ENCODE data around the gene SOS1. TPM values are rescaled to one million over a fixed set of nuclear protein-coding genes. Genes with fewer than 3 reads are reported as not detected.
"Not testable (repeated sequence)": the region's sequence is repeated elsewhere in the genome, so short reads cannot be mapped to it uniquely, and the experiment has no call there.

SOS1 gene
- total RNA-seq, 1 donor from 2014 or later, result 54.5 TPM

DNA sequence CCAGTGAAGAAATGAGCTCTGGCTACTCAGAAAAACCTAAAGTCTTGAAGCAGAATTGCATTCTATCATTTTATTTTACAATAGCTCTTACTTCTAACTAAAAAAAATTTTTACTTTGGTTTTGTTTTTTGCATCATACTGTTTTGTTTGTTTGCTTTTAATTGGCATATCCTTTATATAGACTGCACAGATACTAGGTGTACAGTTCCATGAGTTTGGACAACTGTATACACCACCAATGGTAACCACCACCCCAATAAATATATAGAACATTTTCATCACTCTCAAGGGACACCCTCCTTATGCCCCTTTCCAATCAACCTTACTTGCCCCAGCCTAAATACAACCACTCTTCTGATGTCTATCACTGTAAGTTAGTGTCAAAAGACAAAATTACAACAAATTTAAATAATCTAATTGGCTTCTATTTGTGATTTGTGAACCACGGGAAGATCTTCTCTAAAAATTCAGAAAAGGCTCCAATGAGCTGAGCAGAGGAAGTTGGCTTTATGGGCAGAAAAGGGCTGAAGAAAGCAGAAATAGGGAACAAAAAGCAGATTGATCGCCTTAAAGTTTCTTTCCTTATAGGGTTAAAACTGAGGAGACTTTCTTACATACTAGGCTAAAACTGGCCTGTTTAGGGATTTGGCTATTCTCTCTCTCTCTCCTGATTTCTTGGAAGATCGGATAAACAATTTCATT lies 22.2 kb upstream of the SOS1 start:
- H3K27me3 Mint-ChIP-seq (ENCODE audit: low read depth), result no peaks in the 10 kb centered on the region

DNA sequence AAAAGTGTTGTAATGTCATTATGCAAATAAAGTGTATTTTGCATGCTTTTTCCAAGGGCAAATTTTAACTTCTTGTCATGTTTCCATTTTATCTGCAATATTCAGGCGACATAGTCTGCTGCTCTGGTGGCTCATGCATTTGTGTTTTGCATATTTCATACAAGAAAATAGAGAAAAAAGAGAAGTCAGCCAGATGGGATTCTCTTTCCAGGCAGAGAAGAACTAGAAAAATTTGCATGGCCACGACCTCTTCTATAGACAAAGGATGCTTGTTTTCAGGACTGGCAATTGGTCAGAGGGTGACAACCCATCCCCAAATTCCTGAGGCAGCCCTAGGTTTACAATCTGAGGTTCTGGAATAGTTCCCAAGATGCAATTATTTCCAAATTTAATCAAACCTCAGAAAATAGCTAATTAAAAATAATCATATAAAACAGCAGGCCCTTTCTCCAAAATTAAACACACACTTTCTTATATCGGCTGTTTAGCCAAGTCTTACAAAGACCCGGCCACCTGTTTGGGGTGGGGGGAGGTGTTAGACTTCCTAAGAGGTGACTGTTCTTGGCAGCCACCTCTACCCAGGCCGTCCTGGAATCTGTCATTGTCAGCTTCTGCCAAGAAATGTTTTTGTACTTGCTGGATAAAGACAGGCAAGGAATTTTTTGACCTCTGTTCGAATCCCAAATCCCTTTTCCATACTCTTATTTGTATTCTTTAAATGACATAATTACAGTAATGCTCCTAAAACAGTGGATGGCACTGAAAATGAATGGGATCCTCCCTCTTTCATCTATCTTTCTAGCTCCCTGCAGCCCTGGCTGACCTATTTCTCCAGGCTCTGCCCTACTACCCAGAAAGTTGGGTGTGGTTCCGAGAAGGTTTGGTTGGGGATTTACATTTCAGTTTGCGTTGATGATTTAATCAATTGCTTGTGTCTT lies 20.8 kb upstream of the SOS1 start:
- no peak for DNase-seq (ENCODE audit: low spot score in 2 of 2, unreplicated experiment in 2 of 2)
- Mint-ChIP-seq H3K4me3 (no peak overlapping the region), H3K36me3 (no peaks in the 10 kb centered on the region), H3K9me3 (no peaks in the 10 kb centered on the region), H3K27ac (no peak overlapping the region), H3K27me3 (ENCODE audit: low read depth) (no peaks in the 10 kb centered on the region), H3K4me1 (peaks cover 25% of the 10 kb centered on the region)
- TF ChIP-seq, protein P1, sequence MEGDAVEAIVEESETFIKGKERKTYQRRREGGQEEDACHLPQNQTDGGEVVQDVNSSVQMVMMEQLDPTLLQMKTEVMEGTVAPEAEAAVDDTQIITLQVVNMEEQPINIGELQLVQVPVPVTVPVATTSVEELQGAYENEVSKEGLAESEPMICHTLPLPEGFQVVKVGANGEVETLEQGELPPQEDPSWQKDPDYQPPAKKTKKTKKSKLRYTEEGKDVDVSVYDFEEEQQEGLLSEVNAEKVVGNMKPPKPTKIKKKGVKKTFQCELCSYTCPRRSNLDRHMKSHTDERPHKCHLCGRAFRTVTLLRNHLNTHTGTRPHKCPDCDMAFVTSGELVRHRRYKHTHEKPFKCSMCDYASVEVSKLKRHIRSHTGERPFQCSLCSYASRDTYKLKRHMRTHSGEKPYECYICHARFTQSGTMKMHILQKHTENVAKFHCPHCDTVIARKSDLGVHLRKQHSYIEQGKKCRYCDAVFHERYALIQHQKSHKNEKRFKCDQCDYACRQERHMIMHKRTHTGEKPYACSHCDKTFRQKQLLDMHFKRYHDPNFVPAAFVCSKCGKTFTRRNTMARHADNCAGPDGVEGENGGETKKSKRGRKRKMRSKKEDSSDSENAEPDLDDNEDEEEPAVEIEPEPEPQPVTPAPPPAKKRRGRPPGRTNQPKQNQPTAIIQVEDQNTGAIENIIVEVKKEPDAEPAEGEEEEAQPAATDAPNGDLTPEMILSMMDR (IDR thresholded peaks at IDR 0.05; ENCODE audit: unreplicated experiment), result no peak

More for the DNA sequence above, 22.2 kb upstream of the SOS1 start:
- H3K27ac Mint-ChIP-seq, result no peak overlapping the region
- DNase-seq (ENCODE audit: low spot score in 2 of 2, unreplicated experiment in 2 of 2), result no peak
- H3K9me3 Mint-ChIP-seq, result no peaks in the 10 kb centered on the region
- H3K36me3 Mint-ChIP-seq, result no peaks in the 10 kb centered on the region
- peaks cover 25% of the 10 kb centered on the region for H3K4me1 Mint-ChIP-seq
- TF ChIP-seq, protein P1 (IDR thresholded peaks at IDR 0.05; ENCODE audit: unreplicated experiment), result no peak
- H3K4me3 Mint-ChIP-seq, result no peak overlapping the region

DNA sequence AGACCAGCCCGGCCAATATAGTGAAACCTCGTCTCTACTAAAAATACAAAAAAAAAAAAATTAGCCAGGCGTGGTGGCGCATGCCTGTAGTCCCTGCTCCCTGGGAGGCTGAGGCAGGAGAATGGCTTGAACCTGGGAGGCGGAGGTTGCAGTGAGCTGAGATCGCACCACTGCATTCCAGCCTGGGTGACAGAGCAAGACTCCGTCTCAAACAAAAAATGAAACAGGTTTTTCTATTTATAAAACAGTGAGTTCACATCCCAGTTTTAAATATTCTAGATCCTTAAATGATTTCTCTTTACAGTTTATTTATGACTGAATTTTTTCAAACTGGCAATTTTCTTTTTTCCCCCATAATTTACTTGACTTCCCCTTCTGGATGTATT lies 20.1 kb upstream of the SOS1 start:
- not testable (repeated sequence) for H3K27ac Mint-ChIP-seq; DNase-seq (ENCODE audit: low spot score in 2 of 2, unreplicated experiment in 2 of 2); H3K36me3 Mint-ChIP-seq; H3K27me3 Mint-ChIP-seq (ENCODE audit: low read depth); H3K9me3 Mint-ChIP-seq; H3K4me3 Mint-ChIP-seq
- H3K4me1 Mint-ChIP-seq, result peaks cover 25% of the 10 kb centered on the region

GRCh38 chr2:39140322-39140847 lies 19.5 kb upstream of the SOS1 start:
- DNase-seq (ENCODE audit: low spot score in 2 of 2, unreplicated experiment in 2 of 2), result no peak

GRCh38 chr2:39139511-39140237 lies 18.8 kb upstream of the SOS1 start:
- no peaks in the 10 kb centered on the region for H3K9me3 Mint-ChIP-seq
- H3K36me3 Mint-ChIP-seq, result no peaks in the 10 kb centered on the region
- H3K4me1 Mint-ChIP-seq, result peaks cover 25% of the 10 kb centered on the region
- H3K27me3 Mint-ChIP-seq (ENCODE audit: low read depth), result no peaks in the 10 kb centered on the region
- H3K4me3 Mint-ChIP-seq, result no peak overlapping the region
- TF ChIP-seq, protein P1 (IDR thresholded peaks at IDR 0.05; ENCODE audit: unreplicated experiment), result no peak
- DNase-seq (ENCODE audit: low spot score in 2 of 2, unreplicated experiment in 2 of 2), result no peak
- peak overlapping the region; percentile 0 for H3K27ac Mint-ChIP-seq

More at GRCh38 chr2:39140322-39140847, 19.5 kb upstream of the SOS1 start:
- H3K4me3 Mint-ChIP-seq, result no peak overlapping the region
- no peaks in the 10 kb centered on the region for H3K9me3 Mint-ChIP-seq
- H3K27ac Mint-ChIP-seq, result no peak overlapping the region
- H3K36me3 Mint-ChIP-seq, result no peaks in the 10 kb centered on the region
- H3K4me1 Mint-ChIP-seq, result peaks cover 25% of the 10 kb centered on the region
- TF ChIP-seq, protein P1 (IDR thresholded peaks at IDR 0.05; ENCODE audit: unreplicated experiment), result no peak
- H3K27me3 Mint-ChIP-seq (ENCODE audit: low read depth), result no peaks in the 10 kb centered on the region

All from mesothelial cell of epicardium (in vitro differentiated cells).